ENCODE measurements around the gene HECW1. TPM values are rescaled to one million over a fixed set of nuclear protein-coding genes. Genes with fewer than 3 reads are reported as not detected.

HECW1 gene
- total and polyA plus RNA-seq, 2 donors (not counting 1 experiment from before 2014, with no cell fraction given): not detected

DNA sequence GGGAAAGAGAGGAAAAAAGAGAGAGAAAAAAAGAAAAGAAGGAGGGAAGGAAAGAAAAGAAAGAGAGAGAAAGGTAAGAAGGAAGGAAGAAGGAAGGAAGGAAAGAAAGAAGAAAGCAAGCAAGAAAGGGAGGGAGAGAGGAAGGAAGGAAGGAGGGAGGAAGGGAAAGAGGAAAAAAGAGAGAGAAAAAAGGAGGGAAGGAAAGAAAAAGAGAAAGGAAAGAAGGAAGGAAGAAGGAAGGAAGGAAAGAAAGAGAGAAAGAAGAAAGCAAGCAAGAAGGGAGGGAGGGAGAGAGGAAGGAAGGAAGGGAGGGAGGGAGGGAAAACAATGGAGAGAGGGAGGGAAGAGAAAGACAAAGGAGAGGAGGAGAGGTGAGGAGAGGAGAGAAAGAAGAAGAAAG is 135.3 kb downstream of the HECW1 start:
- ChIA-PET CTCF (interaction anchor here (1.5 kb wide), 1 partner anchor 14 kb away, joined by 5 read pairs; no protein-coding TSS in a partner anchor), POLR2A (no interaction called here)
- H3K4me1 ChIP-seq (ENCODE audit: control insufficient read depth in 2 of 2, insufficient read depth in 2 of 2, low read length in 2 of 2): no peaks in the 10 kb centered on the region
- no peaks in the 10 kb centered on the region for H3K4me1 Mint-ChIP-seq
- no peaks in the 10 kb centered on the region for H3K27me3 ChIP-seq (replicated peaks in 1 of 4; ENCODE audit: control extremely low read depth in 1 of 4, control insufficient read depth in 3 of 4, insufficient read depth in 4 of 4, low read length in 3 of 4)
- H3K9me3 Mint-ChIP-seq (ENCODE audit: insufficient read depth): no peaks in the 10 kb centered on the region
- ATAC-seq (ENCODE audit: low read depth) (no peak), DNase-seq (no peak)
- H4K20me1 ChIP-seq (ENCODE audit: control insufficient read depth, insufficient read depth, low read length, poor library complexity, severe bottlenecking): no peaks in the 10 kb centered on the region
- H3K36me3 ChIP-seq (replicated peaks in 1 of 2; ENCODE audit: control extremely low read depth in 1 of 2, control insufficient read depth in 1 of 2, extremely low read depth in 1 of 2, insufficient read depth in 2 of 2, low read length in 1 of 2): no peaks in the 10 kb centered on the region
- H3K9me3 ChIP-seq (ENCODE audit: control extremely low read depth in 1 of 3, control insufficient read depth in 2 of 3, insufficient read depth in 1 of 3, low read length in 2 of 3): no peaks in the 10 kb centered on the region
- no peak overlapping the region for H3K4me3 Mint-ChIP-seq
- H3K4me3 ChIP-seq (ENCODE audit: control extremely low read depth in 1 of 5, extremely low read depth in 1 of 5, insufficient read depth in 1 of 5, low read depth in 2 of 5, low read length in 4 of 5): no peak overlapping the region
- H3K9ac ChIP-seq (ENCODE audit: low read length): no peak overlapping the region
- H2AFZ ChIP-seq (ENCODE audit: insufficient read depth, low read depth, low read length, poor library complexity, severe bottlenecking): no peak overlapping the region
- H3K79me2 ChIP-seq (ENCODE audit: control insufficient read depth, insufficient read depth, low read length): no peaks in the 10 kb centered on the region
- no peak overlapping the region for H3K4me2 ChIP-seq (replicated peaks; ENCODE audit: low read depth, low read length, poor library complexity, severe bottlenecking)
- no peak for TF ChIP-seq EZH2 (IDR thresholded peaks at IDR 0.05; ENCODE audit: borderline replicate concordance, insufficient read depth, low read depth, low read length, poor library complexity, severe bottlenecking)
- TF ChIP-seq, protein P1, sequence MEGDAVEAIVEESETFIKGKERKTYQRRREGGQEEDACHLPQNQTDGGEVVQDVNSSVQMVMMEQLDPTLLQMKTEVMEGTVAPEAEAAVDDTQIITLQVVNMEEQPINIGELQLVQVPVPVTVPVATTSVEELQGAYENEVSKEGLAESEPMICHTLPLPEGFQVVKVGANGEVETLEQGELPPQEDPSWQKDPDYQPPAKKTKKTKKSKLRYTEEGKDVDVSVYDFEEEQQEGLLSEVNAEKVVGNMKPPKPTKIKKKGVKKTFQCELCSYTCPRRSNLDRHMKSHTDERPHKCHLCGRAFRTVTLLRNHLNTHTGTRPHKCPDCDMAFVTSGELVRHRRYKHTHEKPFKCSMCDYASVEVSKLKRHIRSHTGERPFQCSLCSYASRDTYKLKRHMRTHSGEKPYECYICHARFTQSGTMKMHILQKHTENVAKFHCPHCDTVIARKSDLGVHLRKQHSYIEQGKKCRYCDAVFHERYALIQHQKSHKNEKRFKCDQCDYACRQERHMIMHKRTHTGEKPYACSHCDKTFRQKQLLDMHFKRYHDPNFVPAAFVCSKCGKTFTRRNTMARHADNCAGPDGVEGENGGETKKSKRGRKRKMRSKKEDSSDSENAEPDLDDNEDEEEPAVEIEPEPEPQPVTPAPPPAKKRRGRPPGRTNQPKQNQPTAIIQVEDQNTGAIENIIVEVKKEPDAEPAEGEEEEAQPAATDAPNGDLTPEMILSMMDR (IDR thresholded peaks at IDR 0.05): no peak
- intact Hi-C loops (cut with micrococcal nuclease): no loop called here
- peaks cover 12% of the 10 kb centered on the region for H3K27me3 Mint-ChIP-seq
- H3K27ac Mint-ChIP-seq: no peak overlapping the region
- no peak overlapping the region for H3K27ac ChIP-seq (ENCODE audit: low read length in 2 of 2)

DNA sequence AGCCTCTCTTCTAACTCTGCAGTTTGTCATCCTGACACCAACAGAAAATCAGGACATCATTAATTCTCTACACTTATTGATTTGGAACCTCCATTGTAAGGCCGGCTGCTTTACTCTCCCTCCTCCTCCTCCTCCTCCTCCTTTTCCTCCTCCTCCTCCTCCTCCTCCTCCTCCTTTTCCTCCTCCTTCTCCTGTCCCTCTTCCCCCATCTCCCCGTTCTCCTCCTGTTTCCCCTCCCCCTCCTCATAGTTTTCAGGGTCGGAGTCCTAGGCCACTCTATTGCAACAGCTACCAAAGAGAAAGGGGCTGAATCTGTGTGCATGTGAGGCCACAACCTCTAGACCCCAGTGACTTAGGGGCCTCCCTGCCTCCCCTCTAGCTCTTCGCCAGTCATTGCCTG is 136.1 kb downstream of the HECW1 start:
- Histone ChIP-seq H4K20me1 (ENCODE audit: control insufficient read depth, insufficient read depth, low read length, poor library complexity, severe bottlenecking) (no peaks in the 10 kb centered on the region), H3K9ac (ENCODE audit: low read length) (no peak overlapping the region), H2AFZ (ENCODE audit: insufficient read depth, low read depth, low read length, poor library complexity, severe bottlenecking) (no peak overlapping the region), H3K4me2 (replicated peaks; ENCODE audit: low read depth, low read length, poor library complexity, severe bottlenecking) (no peak overlapping the region), H3K4me3 (ENCODE audit: control extremely low read depth in 1 of 5, extremely low read depth in 1 of 5, insufficient read depth in 1 of 5, low read depth in 2 of 5, low read length in 4 of 5) (no peak overlapping the region), H3K79me2 (ENCODE audit: control insufficient read depth, insufficient read depth, low read length) (no peaks in the 10 kb centered on the region), H3K36me3 (replicated peaks in 1 of 2; ENCODE audit: control extremely low read depth in 1 of 2, control insufficient read depth in 1 of 2, extremely low read depth in 1 of 2, insufficient read depth in 2 of 2, low read length in 1 of 2) (no peaks in the 10 kb centered on the region), H3K27ac (ENCODE audit: low read length in 2 of 2) (no peak overlapping the region), H3K4me1 (ENCODE audit: control insufficient read depth in 2 of 2, insufficient read depth in 2 of 2, low read length in 2 of 2) (no peaks in the 10 kb centered on the region), H3K9me3 (ENCODE audit: control extremely low read depth in 1 of 3, control insufficient read depth in 2 of 3, insufficient read depth in 1 of 3, low read length in 2 of 3) (no peaks in the 10 kb centered on the region), H3K27me3 (replicated peaks in 1 of 4; ENCODE audit: control extremely low read depth in 1 of 4, control insufficient read depth in 3 of 4, insufficient read depth in 4 of 4, low read length in 3 of 4) (no peaks in the 10 kb centered on the region)
- ChIA-PET POLR2A (no interaction called here), CTCF (interaction anchor here (1.5 kb wide), 1 partner anchor 13 kb away, joined by 5 read pairs; no protein-coding TSS in a partner anchor)
- no peak overlapping the region for H3K4me3 Mint-ChIP-seq
- no peaks in the 10 kb centered on the region for H3K9me3 Mint-ChIP-seq (ENCODE audit: insufficient read depth)
- H3K27me3 Mint-ChIP-seq: peaks cover 15% of the 10 kb centered on the region
- TF ChIP-seq, protein P1 (IDR thresholded peaks at IDR 0.05): no peak
- TF ChIP-seq EZH2 (IDR thresholded peaks at IDR 0.05; ENCODE audit: borderline replicate concordance, insufficient read depth, low read depth, low read length, poor library complexity, severe bottlenecking): no peak
- intact Hi-C loops (cut with micrococcal nuclease): no loop called here
- no peak for DNase-seq
- WGBS (ENCODE audit: insufficient coverage): 83% methylated on average over 3 of the region's 4 CpGs
- no peaks in the 10 kb centered on the region for H3K4me1 Mint-ChIP-seq
- no peak overlapping the region for H3K27ac Mint-ChIP-seq
- no peak for ATAC-seq (ENCODE audit: low read depth)

Measured in B cell (primary cell).